K562 treated with DMSO at 1 percent for 24 hours (cell line): ENCODE results near the gene PILRA. TPM values are rescaled to one million over a fixed set of nuclear protein-coding genes. Genes with fewer than 3 reads are reported as not detected.

Experiments used
- total RNA-seq: library from RNA; unstranded; fragments of 300-600 nt; gene quantifications from 2 replicates; pipeline ENCODE4 v1.2.3, GENCODE V29; 2022; ENCODE audit warnings: low read depth; ENCODE audit not compliant: insufficient read depth

The PILRA gene
- total RNA-seq = 2.1 TPM in 2 replicates

GRCh38 chr7:100373261-100373831, at the start of gene PILRA:
TSS of gene PILRA (plus strand) at chr7:100373487. CDS start at chr7:100373657, 170 bp downstream.

GRCh38 chr7:100358027-100358856, 15.0 kb upstream of the PILRA start, which contains the start of gene PILRB:
TSS of gene PILRB (plus strand) at chr7:100358117. CDS start at chr7:100358303, 186 bp downstream.

GRCh38 chr7:100428199-100428966, 55.1 kb downstream of the PILRA start, which contains the start of gene ZCWPW1:
TSS of gene ZCWPW1 (minus strand) at chr7:100428703. CDS start at chr7:100420649, 8,054 bp downstream.

GRCh38 chr7:100429637-100430492, 56.6 kb downstream of the PILRA start, which contains the start of gene MEPCE:
TSS of gene MEPCE (plus strand) at chr7:100429831. CDS start at chr7:100430019, 188 bp downstream.

Other genes with a start within 250 kb of the PILRA start
- 5.3 and 5.6 TPM in 2 replicates for gene MBLAC1, start 246.5 kb upstream of the PILRA start, total RNA-seq
- 355 and 415 TPM in 2 replicates for gene LAMTOR4, start 224.6 kb upstream of the PILRA start, total RNA-seq
- 47.1 and 49.6 TPM in 2 replicates for gene TRAPPC14, start 214.8 kb upstream of the PILRA start, total RNA-seq
- gene GAL3ST4, start 204.9 kb upstream of the PILRA start, total RNA-seq = 3.5 and 4.9 TPM in 2 replicates
- 3.2 and 4.3 TPM in 2 replicates for gene GPC2, start 196.1 kb upstream of the PILRA start, total RNA-seq
- 6.8 and 7.3 TPM in 2 replicates for gene STAG3, start 195.6 kb upstream of the PILRA start, total RNA-seq
- not detected in 2 replicates for gene PVRIG, start 153.5 kb upstream of the PILRA start, total RNA-seq
- gene SPDYE3, start 65.8 kb upstream of the PILRA start, total RNA-seq = 4.1 and 4.3 TPM in 2 replicates
- gene PILRB, start 15.4 kb upstream of the PILRA start, total RNA-seq = 29.5 and 32.4 TPM in 2 replicates
- gene ZCWPW1, start 55.2 kb downstream of the PILRA start, total RNA-seq = 3.3 and 6.7 TPM in 2 replicates
- 97.3 and 99.1 TPM in 2 replicates for gene MEPCE, start 56.3 kb downstream of the PILRA start, total RNA-seq
- gene PPP1R35, start 63.0 kb downstream of the PILRA start, total RNA-seq = 113 and 152 TPM in 2 replicates
- gene SPACDR, start 90.8 kb downstream of the PILRA start, total RNA-seq = 0.52 and 1.1 TPM in 2 replicates
- gene TSC22D4, start 105.7 kb downstream of the PILRA start, total RNA-seq = 189 and 200 TPM in 2 replicates
- gene NYAP1, start 110.4 kb downstream of the PILRA start, total RNA-seq = 1.3 and 2.4 TPM in 2 replicates
- gene AGFG2, start 165.7 kb downstream of the PILRA start, total RNA-seq = 20.6 and 21.7 TPM in 2 replicates
- 10.9 and 17.9 TPM in 2 replicates for gene SAP25, start 200.4 kb downstream of the PILRA start, total RNA-seq
- gene LRCH4, start 212.6 kb downstream of the PILRA start, total RNA-seq = 101 and 102 TPM in 2 replicates
- 1.8 TPM in 2 replicates for gene FBXO24, start 212.8 kb downstream of the PILRA start, total RNA-seq
- gene PCOLCE, start 228.9 kb downstream of the PILRA start, total RNA-seq = 25.0 and 27.0 TPM in 2 replicates
- gene MOSPD3, start 239.1 kb downstream of the PILRA start, total RNA-seq = 44.0 and 49.0 TPM in 2 replicates